NCI-H748 (cell line): ENCODE results near the gene FOXP1.
A peak's percentile ranks its signal among the peaks of the same experiment; 100 is the strongest.

Source experiments
- DNase-seq: peaks from one replicate; lab custom pipeline; 2025; ENCODE audit not compliant: unreplicated experiment; lab: John Stamatoyannopoulos, UW

FOXP1 gene

GRCh38 chr3:71070497-71071463 lies 512.7 kb downstream of the FOXP1 start:
- no peak for DNase-seq

GRCh38 chr3:71069797-71070196 lies 513.7 kb downstream of the FOXP1 start:
- peak; percentile 83 for DNase-seq

GRCh38 chr3:71067977-71068654 lies 515.4 kb downstream of the FOXP1 start:
- DNase-seq = no peak

- DNase-seq = peak; percentile 63
These were observed 516.7 kb downstream of the FOXP1 start for GRCh38 chr3:71066849-71067261.

GRCh38 chr3:71066356-71066755 lies 517.2 kb downstream of the FOXP1 start:
- peak; percentile 57 for DNase-seq

- DNase-seq = no peak
These were observed 517.8 kb downstream of the FOXP1 start for GRCh38 chr3:71065764-71066013.

GRCh38 chr3:71064956-71065763 lies 518.4 kb downstream of the FOXP1 start:
- DNase-seq = peak; percentile 91

GRCh38 chr3:71064291-71064955 lies 519.1 kb downstream of the FOXP1 start:
- DNase-seq = peak; percentile 68

- peak; percentile 62 for DNase-seq
These were observed 519.7 kb downstream of the FOXP1 start for GRCh38 chr3:71063773-71064290.

GRCh38 chr3:71062952-71063772 lies 520.4 kb downstream of the FOXP1 start:
- DNase-seq = peak; percentile 84

GRCh38 chr3:71062037-71062932 lies 521.2 kb downstream of the FOXP1 start:
- no peak for DNase-seq

- no peak for DNase-seq
These were observed 521.9 kb downstream of the FOXP1 start for GRCh38 chr3:71061581-71061980.

GRCh38 chr3:71061037-71061436 lies 522.5 kb downstream of the FOXP1 start:
- DNase-seq = no peak

GRCh38 chr3:71060536-71060935 lies 523.0 kb downstream of the FOXP1 start:
- DNase-seq = no peak

- peak; percentile 90 for DNase-seq
These were observed 526.0 kb downstream of the FOXP1 start for GRCh38 chr3:71057526-71057894.

- DNase-seq = peak; percentile 18
These were observed 527.2 kb downstream of the FOXP1 start for GRCh38 chr3:71056327-71056726.

- DNase-seq = no peak
These were observed 528.1 kb downstream of the FOXP1 start for GRCh38 chr3:71055257-71056001.

- no peak for DNase-seq
These were observed 529.2 kb downstream of the FOXP1 start for GRCh38 chr3:71054312-71054711.
